GM21529 (cell line): ENCODE data around the gene MTG1.
"Not testable (repeated sequence)": the region's sequence is repeated elsewhere in the genome, so short reads cannot be mapped to it uniquely, and the experiment has no call there.

Source experiments
- ATAC-seq: cut with Tn5 transposase; IDR thresholded peaks from one replicate; pipeline ENCODE4 v1.9.1; 2021; ENCODE audit not compliant: unreplicated experiment

Gene MTG1

GRCh38 chr10:133358162-133358924 lies 35.6 kb upstream of the MTG1 start:
- no peak for ATAC-seq

GRCh38 chr10:133358925-133359310 lies 35.0 kb upstream of the MTG1 start:
- no peak for ATAC-seq

GRCh38 chr10:133359554-133359971 lies 34.4 kb upstream of the MTG1 start:
- no peak for ATAC-seq

- ATAC-seq = no peak
Measured at GRCh38 chr10:133359972-133360610, 33.9 kb upstream of the MTG1 start.

GRCh38 chr10:133361227-133361626 lies 32.7 kb upstream of the MTG1 start:
- no peak for ATAC-seq

- no peak for ATAC-seq
Measured at GRCh38 chr10:133361773-133362441, 32.0 kb upstream of the MTG1 start.

- ATAC-seq = no peak
Measured at GRCh38 chr10:133362846-133363245, 31.1 kb upstream of the MTG1 start.

GRCh38 chr10:133364645-133365431 lies 29.1 kb upstream of the MTG1 start:
- ATAC-seq = no peak

GRCh38 chr10:133365461-133366129 lies 28.4 kb upstream of the MTG1 start:
- no peak for ATAC-seq

GRCh38 chr10:133366130-133366478 lies 27.9 kb upstream of the MTG1 start:
- no peak for ATAC-seq

- ATAC-seq = no peak
Measured at GRCh38 chr10:133366751-133367150, 27.2 kb upstream of the MTG1 start.

- ATAC-seq = not testable (repeated sequence)
Measured at GRCh38 chr10:133367461-133367860, 26.5 kb upstream of the MTG1 start.

GRCh38 chr10:133368153-133368552 lies 25.8 kb upstream of the MTG1 start:
- no peak for ATAC-seq

GRCh38 chr10:133370030-133370786 lies 23.7 kb upstream of the MTG1 start:
- no peak for ATAC-seq

GRCh38 chr10:133372507-133372906 lies 21.4 kb upstream of the MTG1 start:
- ATAC-seq = no peak

- peak; percentile 96 for ATAC-seq
Measured at GRCh38 chr10:133373174-133374090, 20.5 kb upstream of the MTG1 start, which contains the start of gene ECHS1. ECHS1 (minus strand) TSS chr10:133373354; CDS start chr10:133373333, 21 bp downstream.

- no peak for ATAC-seq
Measured at GRCh38 chr10:133375357-133376115, 18.4 kb upstream of the MTG1 start.

GRCh38 chr10:133376183-133376582 lies 17.8 kb upstream of the MTG1 start:
- not testable (repeated sequence) for ATAC-seq
